H1 (cell line): Measurements from ENCODE around the gene PAFAH1B1. TPM values are rescaled to one million over a fixed set of nuclear protein-coding genes. Genes with fewer than 3 reads are reported as not detected.

Experiments used
- CTCF ChIA-PET: fragments of 300-600 bp; sonication (Branson Sonifier 250); formaldehyde crosslinking; loops from one replicate; lab custom pipeline; 2021; ENCODE audit not compliant: partially characterized antibody; lab: Charles Lee
- POLR2A ChIA-PET: fragments of 300-600 bp; sonication (Branson Sonifier 250); formaldehyde crosslinking; loops from one replicate; lab custom pipeline; 2021; ENCODE audit warnings: inconsistent platforms; ENCODE audit not compliant: partially characterized antibody; lab: Charles Lee
- DNase-seq, 2 experiments: peaks; one replicate each; pipeline versions ENCODE4 v3.0.0 to v3.0.0-alpha.2; 2010 to 2022; ENCODE audit warnings: low spot score in 2 of 2, low read depth in 1 of 2, mixed read lengths in 1 of 2
- FAIRE-seq: peaks from 2 replicates; lab custom pipeline; 2011; peaks lifted over from hg19 to GRCh38; lab: Jason Lieb, UNC
- H2AFZ ChIP-seq: 2 replicates; pipeline ENCODE4 v1.8.1; 2012; ENCODE audit warnings: low read length, inconsistent platforms
- H2AK5ac ChIP-seq: 2 replicates; pipeline ENCODE4 v1.6.1; 2013; ENCODE audit warnings: low read depth, low read length
- H2BK120ac ChIP-seq: replicated peaks from 2 replicates; pipeline ENCODE3; 2013; ENCODE audit warnings: low read depth, low read length, inconsistent platforms
- H2BK12ac ChIP-seq: 2 replicates; pipeline ENCODE4 v1.6.1; 2013; ENCODE audit warnings: low read depth, low read length
- H2BK15ac ChIP-seq: 2 replicates; pipeline ENCODE4 v1.6.1; 2013; ENCODE audit warnings: low read length
- H2BK20ac ChIP-seq: 2 replicates; pipeline ENCODE4 v1.6.1; 2013; ENCODE audit warnings: low read length
- H2BK5ac ChIP-seq: 2 replicates; pipeline ENCODE4 v1.6.1; 2013; ENCODE audit warnings: low read depth, low read length
- H3K14ac ChIP-seq: 2 replicates; pipeline ENCODE4 v1.6.1; 2013; ENCODE audit warnings: inconsistent platforms; ENCODE audit not compliant: insufficient read length
- H3K18ac ChIP-seq: 2 replicates; pipeline ENCODE4 v1.6.1; 2013; ENCODE audit warnings: low read length; ENCODE audit errors: extremely low read depth
- H3K23ac ChIP-seq: 2 replicates; pipeline ENCODE4 v1.6.1; 2013; ENCODE audit warnings: inconsistent platforms; ENCODE audit not compliant: insufficient read length
- H3K23me2 ChIP-seq: 2 replicates; pipeline ENCODE4 v1.6.1; 2013; ENCODE audit warnings: low read depth, low read length
- H3K27ac ChIP-seq: 2 replicates; pipeline ENCODE4 v1.6.1; 2011; ENCODE audit warnings: low read depth, low read length, inconsistent platforms
- H3K27me3 ChIP-seq, 4 experiments: replicated peaks in 1 of 4; 1 replicate in 1 of 4; 2 replicates in 3 of 4; pipeline versions ENCODE4 v1.6.1 to v1.8.1; 2011 to 2013; ENCODE audit warnings: low read length in 3 of 4, mild to moderate bottlenecking in 3 of 4, inconsistent platforms in 2 of 4, mixed read lengths in 2 of 4, moderate library complexity in 1 of 4; ENCODE audit not compliant: control insufficient read depth in 3 of 4, insufficient read depth in 3 of 4; ENCODE audit errors: extremely low read depth in 1 of 4
- H3K36me3 ChIP-seq, 4 experiments: 2 replicates each; pipeline versions ENCODE4 v1.6.1 to v1.8.1; 2011 to 2013; ENCODE audit warnings: mild to moderate bottlenecking in 4 of 4, low read length in 3 of 4, moderate library complexity in 2 of 4, control low read depth in 1 of 4, inconsistent platforms in 1 of 4; ENCODE audit not compliant: insufficient read depth in 4 of 4, control insufficient read depth in 2 of 4
- H3K4ac ChIP-seq: replicated peaks from 2 replicates; pipeline ENCODE3; 2013; ENCODE audit warnings: low read length, low read depth, mixed read lengths, inconsistent platforms; ENCODE audit not compliant: insufficient read length
- H3K4me1 ChIP-seq, 4 experiments: replicated peaks in 1 of 4; 1 replicate in 1 of 4; 2 replicates in 3 of 4; pipeline versions ENCODE4 v1.6.1 to v1.8.1; 2011 to 2013; ENCODE audit warnings: low read length in 3 of 4, inconsistent platforms in 2 of 4, mixed read lengths in 1 of 4; ENCODE audit not compliant: insufficient read depth in 4 of 4, control insufficient read depth in 3 of 4
- H3K4me2 ChIP-seq, 2 experiments: 2 replicates each; pipeline versions ENCODE4 v1.6.1 to v1.8.1; 2011 to 2013; ENCODE audit warnings: low read depth in 2 of 2, low read length in 2 of 2, control low read depth in 1 of 2, inconsistent platforms in 1 of 2, mild to moderate bottlenecking in 1 of 2; ENCODE audit not compliant: insufficient read depth in 1 of 2
- H3K4me3 ChIP-seq, 4 experiments: fragments of 200-600, 300-600 bp in 1 of 4; sonication (generic), shearing (Covaris generic), sonication (Bioruptor Twin) in 1 of 4; 2 replicates each; pipeline versions ENCODE4 v1.5.1 to v1.8.1; 2011 to 2016; ENCODE audit warnings: low read length in 4 of 4, low read depth in 3 of 4, control low read depth in 2 of 4, inconsistent platforms in 2 of 4, mild to moderate bottlenecking in 2 of 4, mixed read lengths in 1 of 4, moderate library complexity in 1 of 4; ENCODE audit not compliant: insufficient read depth in 2 of 4; ENCODE audit errors: extremely low read depth in 1 of 4
- H3K56ac ChIP-seq: replicated peaks from 2 replicates; pipeline ENCODE3; 2013; ENCODE audit warnings: low read depth, mild to moderate bottlenecking, mixed read lengths, low read length, inconsistent platforms; ENCODE audit not compliant: insufficient read length
- H3K79me1 ChIP-seq: 2 replicates; pipeline ENCODE4 v1.6.1; 2013; ENCODE audit warnings: low read depth, low read length, control low read depth
- H3K79me2 ChIP-seq, 2 experiments: 2 replicates each; pipeline versions ENCODE4 v1.6.1 to v1.8.1; 2012 to 2013; ENCODE audit warnings: low read length in 2 of 2, mild to moderate bottlenecking in 2 of 2, inconsistent platforms in 1 of 2; ENCODE audit not compliant: insufficient read depth in 2 of 2, control insufficient read depth in 1 of 2
- H3K9ac ChIP-seq, 4 experiments: replicated peaks in 1 of 4; 1 replicate in 1 of 4; 2 replicates in 3 of 4; pipeline versions ENCODE4 v1.6.1 to v1.8.1; 2011 to 2013; ENCODE audit warnings: low read depth in 3 of 4, low read length in 3 of 4, control low read depth in 2 of 4, mild to moderate bottlenecking in 2 of 4, moderate library complexity in 2 of 4, inconsistent platforms in 1 of 4; ENCODE audit errors: extremely low read depth in 1 of 4
- H3K9me3 ChIP-seq, 2 experiments: 2 replicates each; pipeline versions ENCODE4 v1.6.1 to v1.8.1; 2012 to 2013; ENCODE audit warnings: mild to moderate bottlenecking in 2 of 2, moderate library complexity in 2 of 2, control low read depth in 1 of 2, inconsistent platforms in 1 of 2, low read depth in 1 of 2, low read length in 1 of 2, mixed read lengths in 1 of 2; ENCODE audit not compliant: insufficient read depth in 2 of 2
- H4K20me1 ChIP-seq, 2 experiments: replicated peaks in 1 of 2; 2 replicates each; pipeline versions ENCODE3 to v1.8.1; 2011 to 2013; ENCODE audit warnings: inconsistent platforms in 2 of 2, low read length in 2 of 2, mild to moderate bottlenecking in 1 of 2; ENCODE audit not compliant: insufficient read depth in 2 of 2, control insufficient read depth in 1 of 2
- H4K5ac ChIP-seq: 2 replicates; pipeline ENCODE4 v1.6.1; 2013; ENCODE audit warnings: low read length, low read depth, mixed read lengths, inconsistent platforms; ENCODE audit not compliant: insufficient read length
- H4K8ac ChIP-seq: 2 replicates; pipeline ENCODE4 v1.8.0; 2013; ENCODE audit warnings: mild to moderate bottlenecking, moderate library complexity, low read length, inconsistent platforms; ENCODE audit not compliant: insufficient read depth; ENCODE audit errors: extremely low read depth
- H4K91ac ChIP-seq: replicated peaks from 2 replicates; pipeline ENCODE3; 2013; ENCODE audit warnings: low read length, mixed read lengths, inconsistent platforms; ENCODE audit not compliant: insufficient read length
- ASH2L ChIP-seq: fragments of 200-600, 300-600 bp; sonication (generic); IDR thresholded peaks from one replicate; pipeline ENCODE4 v1.7.1; 2017; ENCODE audit warnings: low read length
- BCL11A ChIP-seq, 2 experiments: IDR thresholded peaks; one replicate each; pipeline ENCODE4 v1.6.1; 2011; ENCODE audit warnings: low read depth in 2 of 2, low read length in 2 of 2, mild to moderate bottlenecking in 2 of 2
- BRCA1 ChIP-seq: IDR thresholded peaks from 2 replicates; pipeline ENCODE4 v1.6.1; 2012; ENCODE audit warnings: low read depth, low read length, improper control_type of control experiment
- CBX8 ChIP-seq: fragments of 300-800, 300-1000 bp; sonication (generic); IDR thresholded peaks from 2 replicates; pipeline ENCODE4 v1.7.1; 2016; ENCODE audit warnings: low read depth, low read length, borderline replicate concordance
- CREB1 ChIP-seq: IDR thresholded peaks from 2 replicates; pipeline ENCODE4 v1.6.1; 2012; ENCODE audit warnings: inconsistent platforms
- EZH2 ChIP-seq: fragments of 200-600 bp; sonication (generic); IDR thresholded peaks from 2 replicates; pipeline ENCODE4 v1.7.1; 2012; ENCODE audit warnings: low read depth, mild to moderate bottlenecking, moderate library complexity, low read length, inconsistent platforms; ENCODE audit not compliant: severe bottlenecking
- MAX ChIP-seq: IDR thresholded peaks from 2 replicates; pipeline ENCODE4 v1.6.1; 2012; ENCODE audit warnings: inconsistent platforms
- RFX5 ChIP-seq: IDR thresholded peaks from 2 replicates; pipeline ENCODE4 v1.6.1; 2011; ENCODE audit warnings: low read depth, low read length, improper control_type of control experiment, borderline replicate concordance
- SAP30 ChIP-seq: fragments of 300-600 bp; sonication (generic); IDR thresholded peaks from 2 replicates; pipeline ENCODE4 v1.7.1; 2012; ENCODE audit warnings: low read length, moderate library complexity, mild to moderate bottlenecking, inconsistent platforms; ENCODE audit not compliant: insufficient read depth, insufficient replicate concordance
- SP4 ChIP-seq: IDR thresholded peaks from 2 replicates; pipeline ENCODE4 v1.6.1; 2012; ENCODE audit warnings: low read length, inconsistent platforms
- TAF7 ChIP-seq: optimal IDR thresholded peaks from 2 replicates; pipeline ENCODE3; 2011; ENCODE audit warnings: low read depth, mild to moderate bottlenecking, inconsistent platforms, low read length, moderate library complexity, borderline replicate concordance
- TBP ChIP-seq: IDR thresholded peaks from 2 replicates; pipeline ENCODE4 v1.6.1; 2011; ENCODE audit warnings: low read depth, low read length, improper control_type of control experiment
- USF2 ChIP-seq: IDR thresholded peaks from 2 replicates; pipeline ENCODE4 v1.6.1; 2011; ENCODE audit warnings: low read length, improper control_type of control experiment
- WGBS, 2 experiments: shearing (Covaris generic) in 1 of 2; methylation state at CpG; one replicate each; pipeline versions ENCODE4 v1.1.6 to v1.1.7; 2013 to 2015; ENCODE audit warnings: low lambda C conversion rate in 2 of 2, mixed read lengths in 2 of 2, inconsistent platforms in 1 of 2, low coverage in 1 of 2, missing lambda C conversion rate in 1 of 2; ENCODE audit not compliant: insufficient replicate concordance in 2 of 2, insufficient coverage in 1 of 2, insufficient read length in 1 of 2; ENCODE audit errors: extremely low coverage in 1 of 2, missing lambda C conversion rate in 1 of 2; 5-methylcytosine and 5-hydroxymethylcytosine counted together
- polyA plus RNA-seq, 7 experiments: library from polyadenylated mRNA; depleted of rRNA in 3 of 7; stranded (reverse) in 5 of 7; unstranded in 2 of 7; fragments of >200 nt in 5 of 7; fragments of 200-250 nt in 2 of 7; gene quantifications; 1 replicate in 5 of 7; 2 replicates in 1 of 7; 4 replicates in 1 of 7; pipeline versions ENCODE4 v1.2.1 to v1.2.3, GENCODE V29; 2011 to 2013; ENCODE audit warnings: missing spikeins in 2 of 7, mixed read lengths in 2 of 7
- total RNA-seq: library from RNA; stranded (reverse); fragmentation: NEBNext Ultra II Directional; extraction: Animal tissue kit (Norgen Biotek cat#: 25700); gene quantifications from 2 replicates; pipeline ENCODE4 v1.2.1, GENCODE V29; 2021

PAFAH1B1 gene
- total and polyA plus RNA-seq, 2 of the 8 experiments (the other 6 are each of a cell fraction or from before 2014, with no cell fraction given) = 42.0 to 152 TPM

GRCh38 chr17:2721603-2722002 lies 128.1 kb downstream of the PAFAH1B1 start:
- 79% methylated on average over 4 of the region's 4 CpGs; no CpG with 5 or more reads in 1 of the 2 experiments for WGBS, 2 experiments
- TF ChIP-seq ASH2L (no peak), BCL11A (IDR thresholded peaks at IDR 0.05; ENCODE audit: low read depth in 2 of 2, low read length in 2 of 2) (no peak), BRCA1 (no peak), SAP30 (no peak), SP4 (no peak), USF2 (no peak), RFX5 (no peak), TAF7 (no peak), TBP (no peak), CBX8 (no peak), EZH2 (no peak), MAX (no peak), CREB1 (no peak)

More at GRCh38 chr17:2721603-2722002, 128.1 kb downstream of the PAFAH1B1 start:
- Histone ChIP-seq H3K9ac (no peak overlapping the region), H3K4me1 (peaks cover 3 to 21% (median 9%) of the 10 kb centered on the region in 4 experiments), H3K27ac (no peak overlapping the region), H3K36me3 (no peaks in the 10 kb centered on the region), H2AK5ac (no peak overlapping the region), H4K20me1 (peaks cover 0 to 2% of the 10 kb centered on the region in 2 experiments), H2BK15ac (no peak overlapping the region), H3K23ac (no peak overlapping the region), H3K56ac (no peak overlapping the region), H3K79me2 (no peaks in the 10 kb centered on the region), H2BK12ac (no peak overlapping the region), H3K27me3 (peaks cover 0 to 4% (median 2%) of the 10 kb centered on the region in 4 experiments; a peak in 1 of 7 replicates), H3K9me3 (no peaks in the 10 kb centered on the region), H4K8ac (0 out of 2 replicates have a peak overlapping the region, but pooled peaks have one; percentile 35), H3K4me3 (no peak overlapping the region), H2BK20ac (no peak overlapping the region), H3K79me1 (no peaks in the 10 kb centered on the region), H3K23me2 (peaks cover 9% of the 10 kb centered on the region; the same call in 1 of the 2 replicates), H3K14ac (no peak overlapping the region), H2AFZ (no peak overlapping the region), H4K91ac (no peak overlapping the region), H3K4ac (no peak overlapping the region), H2BK120ac (no peak overlapping the region), H3K4me2 (no peak overlapping the region), H3K18ac (no peak overlapping the region), H4K5ac (no peak overlapping the region), H2BK5ac (no peak overlapping the region)
- DNase-seq (no peak), FAIRE-seq (no peak)
- CTCF ChIA-PET = interaction anchor here (0.9 to 10.0 kb wide), 8 partner anchors 8 to 374 kb away, joined by 3 to 62 read pairs (median 4); no protein-coding TSS in a partner anchor
- POLR2A ChIA-PET = interaction anchor here (0.7 to 1.9 kb wide), 6 partner anchors 11 to 324 kb away, joined by 3 to 4 read pairs (median 4); no protein-coding TSS in a partner anchor
